AG09309 (cell line): Measurements from ENCODE around the gene MISFA.
A peak's percentile ranks its signal among the peaks of the same experiment; 100 is the strongest.

ENCODE experiments used
- DNase-seq: peaks from one replicate; pipeline ENCODE4 v3.0.0-alpha.2; 2010; ENCODE audit warnings: low read depth
- H3K4me3 ChIP-seq: 2 replicates; pipeline ENCODE4 v1.5.1; 2011; ENCODE audit warnings: mild to moderate bottlenecking, low read depth, low read length, moderate library complexity; ENCODE audit not compliant: control insufficient read depth
- TF ChIP-seq, protein P1 (sequence below): IDR thresholded peaks from 2 replicates; pipeline ENCODE4 v1.5.1; 2011; ENCODE audit warnings: mild to moderate bottlenecking, low read depth, low read length, inconsistent platforms; ENCODE audit not compliant: insufficient read depth, control insufficient read depth; ENCODE audit errors: missing control alignments

MISFA gene

DNA sequence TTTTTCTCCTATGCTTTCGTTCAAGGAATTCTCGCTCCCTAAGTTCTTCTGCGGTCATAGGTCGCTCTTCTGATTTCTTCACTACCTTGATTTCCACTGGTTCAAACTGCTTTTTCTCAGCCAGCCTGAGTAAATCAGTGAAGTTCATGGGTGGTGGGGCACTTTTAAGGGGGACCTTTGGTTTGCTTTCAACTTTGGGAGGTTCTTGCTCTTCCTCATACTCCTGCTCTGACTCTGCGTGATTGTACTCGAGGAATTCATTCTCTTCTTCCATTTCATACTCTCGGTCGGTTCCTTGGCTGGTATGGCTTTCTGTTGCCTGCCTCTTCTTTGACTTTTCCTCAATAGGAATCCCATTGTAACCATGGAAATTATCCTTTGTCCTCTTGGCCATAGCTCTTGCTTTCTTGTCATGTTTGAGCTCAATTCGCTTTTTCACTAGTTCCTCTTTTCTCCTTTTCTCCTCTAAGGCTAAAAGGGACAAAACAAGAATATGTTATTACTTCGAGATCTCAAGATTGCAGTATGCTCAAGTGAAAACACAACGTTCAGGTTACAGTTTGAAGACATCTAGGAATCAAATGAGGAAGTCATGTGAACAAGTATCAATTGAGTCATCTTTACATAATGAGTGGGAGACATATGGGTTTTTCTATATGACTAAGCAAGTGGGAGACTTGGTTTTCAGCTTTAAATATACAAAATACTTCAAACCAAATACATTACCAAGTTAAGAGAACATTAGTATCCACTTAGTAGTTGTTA lies 16.2 kb downstream of the MISFA start:
- no peak for DNase-seq
- TF ChIP-seq, protein P1, sequence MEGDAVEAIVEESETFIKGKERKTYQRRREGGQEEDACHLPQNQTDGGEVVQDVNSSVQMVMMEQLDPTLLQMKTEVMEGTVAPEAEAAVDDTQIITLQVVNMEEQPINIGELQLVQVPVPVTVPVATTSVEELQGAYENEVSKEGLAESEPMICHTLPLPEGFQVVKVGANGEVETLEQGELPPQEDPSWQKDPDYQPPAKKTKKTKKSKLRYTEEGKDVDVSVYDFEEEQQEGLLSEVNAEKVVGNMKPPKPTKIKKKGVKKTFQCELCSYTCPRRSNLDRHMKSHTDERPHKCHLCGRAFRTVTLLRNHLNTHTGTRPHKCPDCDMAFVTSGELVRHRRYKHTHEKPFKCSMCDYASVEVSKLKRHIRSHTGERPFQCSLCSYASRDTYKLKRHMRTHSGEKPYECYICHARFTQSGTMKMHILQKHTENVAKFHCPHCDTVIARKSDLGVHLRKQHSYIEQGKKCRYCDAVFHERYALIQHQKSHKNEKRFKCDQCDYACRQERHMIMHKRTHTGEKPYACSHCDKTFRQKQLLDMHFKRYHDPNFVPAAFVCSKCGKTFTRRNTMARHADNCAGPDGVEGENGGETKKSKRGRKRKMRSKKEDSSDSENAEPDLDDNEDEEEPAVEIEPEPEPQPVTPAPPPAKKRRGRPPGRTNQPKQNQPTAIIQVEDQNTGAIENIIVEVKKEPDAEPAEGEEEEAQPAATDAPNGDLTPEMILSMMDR, result no peak
- H3K4me3 ChIP-seq, result no peak overlapping the region

DNA sequence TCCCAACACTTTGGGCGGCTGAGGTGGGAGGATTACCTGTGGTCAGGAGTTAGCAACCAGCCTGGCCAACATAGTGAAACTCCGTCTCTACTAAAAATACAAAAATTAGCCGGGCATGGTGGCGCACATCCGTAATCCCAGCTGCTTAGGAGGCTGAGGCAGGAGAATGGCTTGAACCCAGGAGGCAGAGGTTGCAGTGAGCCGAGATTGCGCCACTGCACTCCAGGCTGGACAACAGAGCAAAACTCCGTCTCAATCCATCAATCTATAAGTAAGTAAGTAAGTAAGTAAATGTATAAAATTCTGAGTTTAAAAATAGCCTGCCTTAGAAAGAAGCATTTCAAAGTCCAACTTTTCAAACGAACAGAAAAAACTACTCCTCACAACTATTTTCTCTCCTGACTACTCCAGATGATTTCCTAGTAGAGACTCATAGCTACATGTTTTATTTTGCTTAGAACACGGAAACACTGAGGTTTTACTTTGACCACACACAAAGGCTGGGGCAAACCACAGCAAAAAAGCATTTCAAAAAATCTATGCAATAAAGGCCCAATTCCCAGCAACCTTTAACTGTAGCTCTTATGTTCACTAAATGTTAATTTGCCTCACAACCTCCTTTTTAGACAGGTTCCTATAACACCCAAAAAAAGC lies 18.2 kb downstream of the MISFA start:
- DNase-seq, result peak; percentile 32
- TF ChIP-seq, protein P1, result no peak
- H3K4me3 ChIP-seq, result no peak overlapping the region

DNA sequence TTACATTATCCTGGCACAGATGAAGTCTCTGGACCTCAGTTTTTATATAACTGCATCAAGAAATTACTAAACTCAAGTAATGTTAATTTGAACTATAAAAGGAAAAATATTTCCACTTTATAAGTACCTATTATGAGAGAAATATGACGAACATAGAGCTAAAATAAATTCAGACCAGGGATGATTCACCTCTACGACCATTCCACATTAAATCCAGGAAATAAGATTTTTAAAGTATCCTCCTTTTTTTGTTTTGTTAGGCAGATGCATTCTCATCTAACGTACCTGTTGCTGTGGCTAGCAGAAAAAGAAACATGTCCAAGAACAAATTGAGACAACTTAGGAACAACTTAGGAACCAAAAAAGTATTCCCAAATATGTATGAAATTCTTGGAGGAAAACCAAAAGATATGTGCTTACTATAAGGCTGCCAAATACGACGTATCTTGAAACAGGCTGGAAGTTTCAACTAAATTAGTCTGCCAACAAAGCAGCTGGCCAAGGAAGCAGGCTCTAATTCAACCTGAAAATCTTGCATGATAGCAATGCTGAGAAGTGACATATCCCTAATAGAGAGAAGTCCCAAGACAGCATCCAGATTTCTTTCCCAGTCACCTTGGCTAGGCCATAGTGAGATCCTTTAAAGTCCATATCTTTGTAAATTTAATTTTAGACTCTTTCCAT lies 18.9 kb downstream of the MISFA start:
- H3K4me3 ChIP-seq, result no peak overlapping the region
- TF ChIP-seq, protein P1, result no peak
- no peak for DNase-seq

DNA sequence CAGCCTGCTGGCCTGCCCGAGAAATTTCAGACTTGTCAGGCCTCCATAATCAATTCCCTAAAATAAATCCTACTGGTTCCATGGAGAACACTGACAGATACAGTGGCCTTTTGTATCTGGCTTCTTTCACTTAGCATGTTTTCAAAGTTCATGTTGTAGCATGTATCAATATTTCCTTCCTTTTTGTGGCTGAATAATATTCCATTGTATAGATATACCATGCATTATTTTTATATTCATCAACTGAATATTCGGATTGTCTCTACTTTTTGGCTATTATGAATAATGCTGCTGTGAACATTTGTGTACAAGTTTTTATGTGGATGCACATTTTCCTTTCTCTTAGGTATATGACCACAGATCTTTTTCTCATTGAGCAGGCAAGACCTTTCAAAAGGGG lies 24.1 kb downstream of the MISFA start:
- no peak for DNase-seq
- no peak overlapping the region for H3K4me3 ChIP-seq
- TF ChIP-seq, protein P1, result no peak

DNA sequence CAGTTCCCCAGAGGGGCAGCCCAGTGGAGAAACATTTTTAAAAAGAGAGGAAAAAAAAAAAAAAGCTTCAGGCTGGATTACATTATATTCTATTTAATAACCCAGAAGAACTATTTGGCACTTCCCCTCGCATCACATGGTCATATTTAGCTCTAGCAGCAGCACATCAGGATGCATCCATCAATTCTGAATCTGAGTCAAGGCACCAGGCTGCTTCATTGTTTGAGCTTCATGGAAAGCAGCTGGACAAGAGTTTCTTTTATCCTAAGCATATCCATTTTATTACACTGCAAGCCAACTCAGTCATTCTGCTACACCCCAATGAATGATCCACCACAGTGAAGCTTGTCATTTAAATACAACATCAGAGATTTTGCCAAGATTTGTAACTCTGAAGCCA lies 24.6 kb downstream of the MISFA start:
- TF ChIP-seq, protein P1, result no peak
- no peak overlapping the region for H3K4me3 ChIP-seq
- DNase-seq, result no peak

DNA sequence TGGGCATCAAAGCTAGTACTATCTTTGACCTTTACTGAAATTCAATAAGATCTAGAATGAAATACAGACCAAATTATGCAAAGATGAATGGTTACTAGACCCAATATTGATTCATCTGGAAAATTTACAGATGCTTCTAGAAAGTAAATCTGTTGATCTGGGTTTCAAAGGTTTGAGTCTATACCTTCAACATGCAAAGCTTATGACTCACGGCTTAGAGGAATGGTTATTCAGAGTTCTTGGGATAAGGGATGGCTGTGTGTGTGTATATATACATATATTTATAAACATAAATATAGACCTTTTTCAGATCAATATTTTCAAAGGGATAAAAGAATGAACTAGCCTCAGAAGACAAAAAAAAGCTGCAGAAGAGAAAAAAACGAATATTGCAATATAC lies 33.3 kb downstream of the MISFA start:
- TF ChIP-seq, protein P1, result no peak

More for the DNA sequence above, 33.3 kb downstream of the MISFA start:
- H3K4me3 ChIP-seq, result peak overlapping the region; percentile 82
- DNase-seq, result no peak
